ENCODE data around the gene TSC2.

Gene TSC2

GRCh38 chr16:2047330-2048115 lies at the start of gene TSC2, which contains the start of gene NTHL1:
Gene TSC2, plus strand, starts transcription at chr16:2047985. Its CDS starts 631 bp downstream, at chr16:2048616.
Gene NTHL1, minus strand, starts transcription at chr16:2047834. Its CDS starts 11 bp downstream, at chr16:2047823.
- in situ Hi-C loops (cut with MboI; ENCODE audit: low pct_unique_long_range_greater_than_20kb, low sequenced_read_pairs), result no loop called here
- peak; percentile 99 for DNase-seq

- DNase-seq, result no peak
- in situ Hi-C loops (cut with MboI; ENCODE audit: low pct_unique_long_range_greater_than_20kb, low sequenced_read_pairs), result no loop called here
Observed at GRCh38 chr16:1998360-1998835, 49.4 kb upstream of the TSC2 start.

DNA sequence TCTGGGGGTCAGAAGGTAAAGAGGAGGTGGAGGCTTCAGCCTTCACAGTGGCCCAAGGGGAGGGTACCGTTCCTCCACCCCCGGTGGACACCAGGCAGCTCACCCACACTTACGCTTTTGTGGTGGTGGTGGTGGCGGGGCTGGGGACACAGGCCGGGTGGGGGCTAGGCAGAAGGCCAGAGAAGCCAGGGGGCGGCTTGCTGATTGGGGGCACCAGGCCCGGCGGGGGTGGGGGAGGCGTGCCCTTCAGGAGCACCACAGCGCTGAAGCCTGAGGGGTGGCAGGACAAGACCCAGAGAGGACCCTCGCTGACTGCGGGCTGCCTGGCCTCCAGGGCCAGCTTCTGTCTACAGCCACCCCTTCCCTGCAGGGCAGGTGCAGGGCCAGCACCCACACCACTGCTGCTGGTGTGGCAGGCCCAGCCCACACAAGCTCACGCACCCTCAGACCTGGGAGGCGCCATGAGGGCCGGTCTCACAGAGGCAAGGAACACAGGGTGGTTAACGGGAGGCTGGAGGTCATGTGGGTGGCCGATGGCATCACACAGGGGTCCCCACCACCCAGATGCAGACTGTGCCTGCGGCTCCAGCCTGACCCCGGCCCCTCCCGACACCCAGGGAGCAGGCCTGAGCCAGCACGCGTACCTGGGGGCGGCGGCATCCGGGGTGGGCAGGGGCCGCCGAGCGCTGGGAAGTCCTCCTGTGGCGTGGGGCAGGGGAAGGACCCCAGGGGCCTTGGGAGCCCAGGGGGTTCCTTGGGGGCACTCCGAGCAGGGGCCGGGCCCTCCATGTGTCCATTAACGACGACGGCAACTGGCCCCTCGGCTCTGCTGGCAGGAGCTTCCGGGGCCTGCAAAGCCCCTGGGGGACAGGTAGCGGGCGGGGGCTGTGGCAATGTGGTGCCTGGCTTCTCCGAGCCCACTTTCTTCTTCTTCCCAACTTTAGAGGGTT lies 48.7 kb upstream of the TSC2 start:
- DNase-seq, result no peak
- in situ Hi-C loops (cut with MboI; ENCODE audit: low pct_unique_long_range_greater_than_20kb, low sequenced_read_pairs), result no loop called here

- in situ Hi-C loops (cut with MboI; ENCODE audit: low pct_unique_long_range_greater_than_20kb, low sequenced_read_pairs), result no loop called here
- no peak for DNase-seq
Observed at GRCh38 chr16:1999866-2000514, 47.8 kb upstream of the TSC2 start.

DNA sequence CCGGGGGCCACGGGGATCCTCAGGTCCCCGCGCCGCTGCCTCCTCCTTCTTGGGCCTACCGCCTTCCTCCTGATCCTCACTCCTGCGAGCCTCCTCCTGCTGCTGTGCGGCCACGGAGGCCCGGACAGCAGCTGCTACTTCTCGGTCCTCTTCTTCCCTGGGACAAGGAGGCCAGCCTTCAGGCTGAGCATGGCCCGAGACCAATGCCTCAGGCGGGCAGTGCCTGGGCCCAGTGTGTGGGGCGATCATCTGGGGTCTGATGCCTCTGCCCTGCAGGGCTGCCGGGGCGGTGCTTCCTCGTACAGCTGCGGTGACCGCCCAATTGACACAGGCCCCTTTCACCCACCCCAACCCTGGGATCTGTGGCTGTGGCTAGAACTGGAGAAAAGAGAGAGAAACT lies 46.8 kb upstream of the TSC2 start:
- no peak for DNase-seq
- in situ Hi-C loops (cut with MboI; ENCODE audit: low pct_unique_long_range_greater_than_20kb, low sequenced_read_pairs), result no loop called here

DNA sequence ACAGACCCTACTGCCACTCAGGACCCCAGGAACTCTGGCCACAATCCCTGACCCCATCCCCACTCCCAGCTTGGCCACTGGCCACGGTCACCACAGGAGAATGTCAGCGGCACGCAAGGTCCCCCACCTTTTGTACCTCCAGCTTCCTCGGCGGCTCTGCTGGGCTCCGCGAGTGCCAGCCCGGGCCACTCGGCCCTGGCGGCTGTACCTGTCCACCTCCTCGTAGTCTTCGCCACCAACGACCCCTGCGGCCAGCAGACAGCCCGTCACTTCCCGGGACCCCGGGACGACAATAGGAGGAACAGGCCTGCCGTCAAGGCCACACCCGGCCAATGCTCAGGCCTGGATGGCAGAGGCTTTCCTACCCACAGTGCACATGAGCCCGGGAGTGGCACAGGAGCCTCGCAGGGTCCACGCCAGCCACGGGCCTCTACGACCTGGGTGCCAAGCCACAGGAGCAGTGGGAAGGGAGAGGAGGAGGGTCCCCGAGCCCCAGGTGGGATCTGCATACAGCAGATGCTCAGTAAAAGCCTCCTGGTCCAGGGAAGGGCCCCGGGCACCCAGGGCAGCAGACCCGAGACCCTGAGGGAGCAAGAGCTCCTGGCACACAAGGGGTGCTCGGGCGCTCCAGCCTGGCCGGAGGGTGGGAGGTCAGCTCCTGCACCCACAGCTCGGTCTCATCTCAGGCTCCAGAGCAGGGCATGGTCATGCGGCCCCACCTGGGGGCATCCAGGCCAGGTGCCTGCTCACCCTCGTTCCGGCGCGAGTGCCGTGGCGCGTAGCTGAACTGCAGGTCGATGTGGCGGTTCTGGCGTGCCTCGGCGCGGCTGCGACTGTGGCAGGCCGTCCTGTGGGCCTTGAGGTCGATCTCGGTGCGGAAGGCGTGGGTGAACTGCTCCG lies 46.1 kb upstream of the TSC2 start:
- no peak for DNase-seq
- in situ Hi-C loops (cut with MboI; ENCODE audit: low pct_unique_long_range_greater_than_20kb, low sequenced_read_pairs), result no loop called here

DNA sequence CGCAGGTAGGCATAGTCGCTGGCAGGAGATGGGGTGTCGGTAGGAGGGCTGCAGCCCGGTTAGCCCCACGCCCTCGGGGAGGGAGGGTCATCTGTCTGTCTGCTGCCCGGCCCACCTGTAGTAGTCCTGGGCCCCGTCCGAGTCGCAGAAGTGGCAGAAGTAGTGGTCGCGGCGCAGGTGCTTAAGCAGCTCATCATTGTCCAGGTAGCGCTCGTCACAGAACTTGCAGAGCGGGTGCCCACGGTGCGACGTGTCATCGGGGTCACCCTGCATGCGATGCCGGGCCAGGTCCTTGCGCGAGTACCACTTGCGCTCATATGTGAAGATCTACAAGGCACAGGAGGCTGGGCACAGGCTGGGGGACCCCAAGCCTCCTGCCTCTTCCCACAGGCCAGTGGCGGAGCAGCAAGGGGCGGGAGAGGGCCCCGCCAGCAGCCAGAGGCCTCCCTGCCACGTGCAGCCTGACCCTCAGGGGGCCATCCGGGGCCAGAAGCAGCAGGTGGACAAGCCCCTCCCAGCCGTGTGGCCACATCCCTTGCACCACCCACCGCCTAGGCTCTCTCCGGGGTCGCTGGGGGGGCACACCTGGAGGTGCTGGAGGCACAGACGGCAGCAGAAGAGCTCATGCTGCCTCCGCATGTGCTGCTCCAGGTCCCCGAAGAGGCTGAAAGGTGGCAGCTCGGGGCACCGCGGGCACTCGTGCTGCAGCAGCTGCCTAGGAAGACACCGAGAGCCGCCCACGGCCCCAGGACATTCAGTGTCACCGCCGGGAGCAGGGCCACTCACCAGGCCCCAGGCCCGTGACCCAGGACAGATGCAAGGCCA lies 45.2 kb upstream of the TSC2 start:
- in situ Hi-C loops (cut with MboI; ENCODE audit: low pct_unique_long_range_greater_than_20kb, low sequenced_read_pairs), result no loop called here
- DNase-seq, result no peak

DNA sequence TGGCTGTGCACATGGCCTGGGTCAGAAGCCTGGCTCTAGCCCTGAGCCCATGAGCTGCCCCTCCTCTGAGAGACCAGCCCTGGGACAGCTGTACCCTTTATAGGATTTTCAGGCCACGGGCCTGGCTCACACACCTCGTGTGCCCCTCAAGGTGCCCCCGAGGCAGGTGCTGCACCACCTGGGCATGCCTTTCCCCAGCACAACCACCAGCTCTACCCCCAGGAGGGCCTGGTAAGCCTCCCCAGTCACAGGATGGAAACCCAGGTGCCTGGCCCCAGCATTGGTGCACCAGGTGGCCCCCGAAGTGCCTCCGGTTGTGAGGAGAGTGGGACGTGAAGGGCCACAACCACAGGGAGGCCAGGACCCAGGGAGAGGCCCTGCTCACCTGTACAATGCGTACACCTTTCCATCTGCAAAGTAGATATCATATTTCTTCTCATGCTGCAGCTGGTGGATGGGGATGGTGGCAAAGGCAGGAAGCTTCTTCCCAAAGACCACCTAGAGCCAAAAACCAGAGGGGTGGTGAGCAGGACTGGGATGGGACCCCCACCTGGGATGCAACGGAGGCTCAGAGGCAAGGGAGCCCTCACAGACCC lies 44.5 kb upstream of the TSC2 start:
- in situ Hi-C loops (cut with MboI; ENCODE audit: low pct_unique_long_range_greater_than_20kb, low sequenced_read_pairs), result no loop called here
- no peak for DNase-seq

GRCh38 chr16:2003827-2004641 lies 43.8 kb upstream of the TSC2 start:
- in situ Hi-C loops (cut with MboI; ENCODE audit: low pct_unique_long_range_greater_than_20kb, low sequenced_read_pairs), result no loop called here

DNA sequence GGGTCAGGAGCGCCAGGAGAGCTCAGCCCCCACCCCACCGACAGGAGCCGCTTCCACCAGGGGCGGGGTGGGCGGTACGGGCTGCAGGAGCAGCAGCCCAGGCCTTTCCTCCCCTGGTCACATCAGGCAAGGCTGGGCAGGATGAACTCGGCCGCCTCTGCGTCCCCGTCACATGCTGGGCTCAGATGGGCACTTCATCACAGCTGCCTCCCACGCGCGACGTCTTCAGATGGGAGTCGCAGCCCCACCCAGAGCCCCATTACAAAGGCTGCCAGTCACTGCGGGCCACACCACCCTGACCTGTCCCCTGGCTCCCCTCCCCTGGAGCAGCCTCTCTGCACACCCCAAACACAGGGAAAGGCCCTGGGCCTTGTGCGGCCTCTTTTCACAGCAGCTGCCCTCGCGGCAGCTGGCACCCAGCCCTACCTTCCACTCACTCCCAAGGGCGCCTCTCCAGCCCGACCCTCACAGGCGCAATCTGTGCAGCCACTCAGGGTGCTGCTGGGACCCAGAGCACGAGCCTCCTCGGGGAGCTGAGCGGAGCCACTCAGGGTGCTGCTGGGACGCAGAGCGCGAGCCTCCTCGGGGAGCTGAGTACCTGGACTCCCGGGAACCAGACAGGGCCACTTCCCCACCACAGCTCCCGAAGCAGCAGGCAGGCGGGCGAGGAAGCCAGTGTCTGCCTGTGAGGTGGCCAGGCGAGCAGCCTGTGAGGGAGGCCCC lies 42.8 kb upstream of the TSC2 start:
- no peak for DNase-seq
- in situ Hi-C loops (cut with MboI; ENCODE audit: low pct_unique_long_range_greater_than_20kb, low sequenced_read_pairs), result no loop called here

More at GRCh38 chr16:2003827-2004641, 43.8 kb upstream of the TSC2 start:
- peak; percentile 91 for DNase-seq

- DNase-seq, result no peak
- in situ Hi-C loops (cut with MboI; ENCODE audit: low pct_unique_long_range_greater_than_20kb, low sequenced_read_pairs), result no loop called here
Observed at GRCh38 chr16:2005646-2006045, 42.1 kb upstream of the TSC2 start.

GRCh38 chr16:2006317-2006716 lies 41.5 kb upstream of the TSC2 start:
- in situ Hi-C loops (cut with MboI; ENCODE audit: low pct_unique_long_range_greater_than_20kb, low sequenced_read_pairs), result no loop called here
- DNase-seq, result no peak

GRCh38 chr16:2007081-2007836 lies 40.5 kb upstream of the TSC2 start:
- DNase-seq, result no peak
- in situ Hi-C loops (cut with MboI; ENCODE audit: low pct_unique_long_range_greater_than_20kb, low sequenced_read_pairs), result no loop called here

DNA sequence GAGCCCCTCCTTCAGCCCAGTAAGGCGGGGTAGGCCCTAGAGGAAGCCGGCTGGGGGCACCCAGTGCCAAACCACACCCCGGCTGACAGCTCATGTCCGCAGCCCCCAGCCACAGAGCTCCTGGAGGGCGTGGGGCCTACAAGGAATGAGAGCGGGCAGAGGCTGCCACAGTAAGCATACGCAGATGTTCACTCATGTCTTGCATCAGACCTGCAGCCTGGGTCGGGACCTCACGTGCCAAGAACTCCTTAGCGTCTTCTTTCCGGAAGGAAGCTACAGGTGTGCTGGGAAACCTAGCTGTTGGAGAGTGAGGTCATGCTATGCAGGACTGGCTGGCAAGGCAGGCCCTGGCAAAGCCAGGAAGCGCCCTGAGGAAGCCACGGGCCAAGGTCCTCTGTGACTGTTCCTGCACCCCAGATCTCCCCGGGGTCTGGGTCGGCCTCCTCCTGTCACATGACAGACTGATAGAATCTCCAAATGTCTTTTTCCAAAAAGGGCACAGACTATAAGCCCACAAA lies 39.7 kb upstream of the TSC2 start:
- peak; percentile 71 for DNase-seq
- in situ Hi-C loops (cut with MboI; ENCODE audit: low pct_unique_long_range_greater_than_20kb, low sequenced_read_pairs), result no loop called here

DNA sequence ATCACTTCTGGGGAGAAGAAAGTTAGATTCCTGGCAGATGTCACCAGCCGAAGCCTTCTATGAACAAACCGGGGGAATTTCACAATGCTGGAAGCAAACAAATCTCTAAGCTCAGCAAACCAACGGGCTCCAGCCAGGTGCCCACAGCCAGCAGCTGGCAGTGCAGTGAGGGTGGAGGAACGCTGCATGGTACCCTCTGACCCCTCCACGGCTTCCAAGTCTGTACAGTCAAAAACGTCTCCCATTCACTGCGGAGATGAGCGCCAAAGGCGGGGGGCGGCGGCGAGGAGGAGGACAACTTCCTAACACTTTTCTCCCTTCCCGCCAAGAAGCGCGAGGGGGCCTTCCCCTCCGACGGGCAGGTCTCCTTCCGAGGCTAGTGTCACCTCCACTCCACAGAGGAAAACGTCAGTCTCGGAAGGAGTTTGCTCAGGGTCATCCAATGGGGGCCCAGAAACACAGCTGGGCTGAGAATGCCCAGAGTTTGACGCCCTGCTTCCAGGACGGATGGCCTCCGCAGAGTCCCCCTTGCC lies 39.1 kb upstream of the TSC2 start:
- in situ Hi-C loops (cut with MboI; ENCODE audit: low pct_unique_long_range_greater_than_20kb, low sequenced_read_pairs), result no loop called here
- peak; percentile 49 for DNase-seq

All from KBM-7 (cell line).